ENCODE data around the gene ACOT4.

Gene ACOT4

GRCh38 chr14:73637830-73638229, 46.2 kb downstream of the ACOT4 start:
- TF ChIP-seq, protein P1, sequence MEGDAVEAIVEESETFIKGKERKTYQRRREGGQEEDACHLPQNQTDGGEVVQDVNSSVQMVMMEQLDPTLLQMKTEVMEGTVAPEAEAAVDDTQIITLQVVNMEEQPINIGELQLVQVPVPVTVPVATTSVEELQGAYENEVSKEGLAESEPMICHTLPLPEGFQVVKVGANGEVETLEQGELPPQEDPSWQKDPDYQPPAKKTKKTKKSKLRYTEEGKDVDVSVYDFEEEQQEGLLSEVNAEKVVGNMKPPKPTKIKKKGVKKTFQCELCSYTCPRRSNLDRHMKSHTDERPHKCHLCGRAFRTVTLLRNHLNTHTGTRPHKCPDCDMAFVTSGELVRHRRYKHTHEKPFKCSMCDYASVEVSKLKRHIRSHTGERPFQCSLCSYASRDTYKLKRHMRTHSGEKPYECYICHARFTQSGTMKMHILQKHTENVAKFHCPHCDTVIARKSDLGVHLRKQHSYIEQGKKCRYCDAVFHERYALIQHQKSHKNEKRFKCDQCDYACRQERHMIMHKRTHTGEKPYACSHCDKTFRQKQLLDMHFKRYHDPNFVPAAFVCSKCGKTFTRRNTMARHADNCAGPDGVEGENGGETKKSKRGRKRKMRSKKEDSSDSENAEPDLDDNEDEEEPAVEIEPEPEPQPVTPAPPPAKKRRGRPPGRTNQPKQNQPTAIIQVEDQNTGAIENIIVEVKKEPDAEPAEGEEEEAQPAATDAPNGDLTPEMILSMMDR (conservative IDR thresholded peaks at IDR 0.05; ENCODE audit: low read length): no peak
- no peak for DNase-seq (ENCODE audit: low read depth)
- no peak overlapping the region for H3K4me3 ChIP-seq (ENCODE audit: low read length)

GRCh38 chr14:73640796-73641365, 49.2 kb downstream of the ACOT4 start:
- TF ChIP-seq, protein P1 (conservative IDR thresholded peaks at IDR 0.05; ENCODE audit: low read length): no peak
- DNase-seq (ENCODE audit: low read depth): no peak
- H3K4me3 ChIP-seq (ENCODE audit: low read length): no peak overlapping the region

DNA sequence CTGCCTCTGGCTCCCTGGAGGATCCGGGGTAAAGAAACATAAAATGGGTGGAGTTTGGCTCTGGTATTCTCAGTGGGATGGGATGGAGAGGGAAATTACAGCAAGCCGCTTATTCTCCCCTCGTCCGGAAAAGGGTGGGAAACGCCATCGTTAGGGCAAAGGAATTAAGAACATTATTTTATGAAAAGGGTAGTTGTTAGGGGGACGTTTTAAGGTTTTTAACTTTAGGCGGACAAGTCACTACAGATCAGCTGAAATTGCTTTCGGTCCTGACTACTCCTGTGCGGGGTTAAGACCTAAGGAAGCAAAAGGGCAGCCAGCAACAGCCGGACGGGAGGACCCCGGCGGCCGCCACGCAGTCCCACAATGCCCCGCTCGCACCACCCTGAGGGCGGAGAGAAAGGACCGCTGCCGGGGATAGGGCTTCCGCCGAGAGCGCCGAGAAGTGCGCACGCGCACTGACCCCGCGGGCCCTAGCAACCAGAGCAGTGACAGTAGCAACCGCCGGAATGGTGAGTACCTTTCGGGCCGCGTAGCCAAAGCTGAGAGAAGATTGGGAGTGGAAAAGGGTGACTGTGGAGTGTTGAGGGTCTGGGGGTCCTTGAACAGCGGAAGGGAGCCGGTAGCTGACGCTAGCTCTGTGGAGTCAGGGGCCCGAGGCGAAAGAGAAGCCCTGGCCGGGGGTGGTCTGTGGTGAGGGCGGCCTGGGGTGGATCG, 53.0 kb downstream of the ACOT4 start, which contains the start of gene DNAL1:
TSS of gene DNAL1 (plus strand) at position 456 of the 717 bp plus-strand sequence. CDS start at position 510, 54 bp downstream.
- TF ChIP-seq, protein P1 (conservative IDR thresholded peaks at IDR 0.05; ENCODE audit: low read length): no peak

GRCh38 chr14:73645248-73645610, 53.6 kb downstream of the ACOT4 start:
- DNase-seq (ENCODE audit: low read depth): no peak
- TF ChIP-seq, protein P1 (conservative IDR thresholded peaks at IDR 0.05; ENCODE audit: low read length): no peak

More for the DNA sequence above, 53.0 kb downstream of the ACOT4 start, which contains the start of gene DNAL1:
- peak within 1 kb of the TSS; percentile 94 for H3K4me3 ChIP-seq (ENCODE audit: low read length)
- peak; percentile 86 for DNase-seq (ENCODE audit: low read depth)

More at GRCh38 chr14:73645248-73645610, 53.6 kb downstream of the ACOT4 start:
- H3K4me3 ChIP-seq (ENCODE audit: low read length): peak overlapping the region; percentile 94
